Lower leg skin (tissue), 3 donors: ENCODE results near the gene WBP2.

Experiments used
- POLR2A ChIP-seq, 2 donors: fragments of 450-650 bp; IDR thresholded peaks; one replicate each; pipeline ENCODE4 v1.6.1; 2016 to 2017; ENCODE audit warnings: antibody characterized with exemption in 2 of 2, mild to moderate bottlenecking in 1 of 2, moderate library complexity in 1 of 2
- TF ChIP-seq, protein P1 (sequence below), 3 donors: fragments of 450-650 bp; IDR thresholded peaks; one replicate each; pipeline ENCODE4 v1.5.1; 2016; ENCODE audit warnings: antibody characterized with exemption in 3 of 3, mild to moderate bottlenecking in 3 of 3, moderate library complexity in 2 of 3

DNA sequence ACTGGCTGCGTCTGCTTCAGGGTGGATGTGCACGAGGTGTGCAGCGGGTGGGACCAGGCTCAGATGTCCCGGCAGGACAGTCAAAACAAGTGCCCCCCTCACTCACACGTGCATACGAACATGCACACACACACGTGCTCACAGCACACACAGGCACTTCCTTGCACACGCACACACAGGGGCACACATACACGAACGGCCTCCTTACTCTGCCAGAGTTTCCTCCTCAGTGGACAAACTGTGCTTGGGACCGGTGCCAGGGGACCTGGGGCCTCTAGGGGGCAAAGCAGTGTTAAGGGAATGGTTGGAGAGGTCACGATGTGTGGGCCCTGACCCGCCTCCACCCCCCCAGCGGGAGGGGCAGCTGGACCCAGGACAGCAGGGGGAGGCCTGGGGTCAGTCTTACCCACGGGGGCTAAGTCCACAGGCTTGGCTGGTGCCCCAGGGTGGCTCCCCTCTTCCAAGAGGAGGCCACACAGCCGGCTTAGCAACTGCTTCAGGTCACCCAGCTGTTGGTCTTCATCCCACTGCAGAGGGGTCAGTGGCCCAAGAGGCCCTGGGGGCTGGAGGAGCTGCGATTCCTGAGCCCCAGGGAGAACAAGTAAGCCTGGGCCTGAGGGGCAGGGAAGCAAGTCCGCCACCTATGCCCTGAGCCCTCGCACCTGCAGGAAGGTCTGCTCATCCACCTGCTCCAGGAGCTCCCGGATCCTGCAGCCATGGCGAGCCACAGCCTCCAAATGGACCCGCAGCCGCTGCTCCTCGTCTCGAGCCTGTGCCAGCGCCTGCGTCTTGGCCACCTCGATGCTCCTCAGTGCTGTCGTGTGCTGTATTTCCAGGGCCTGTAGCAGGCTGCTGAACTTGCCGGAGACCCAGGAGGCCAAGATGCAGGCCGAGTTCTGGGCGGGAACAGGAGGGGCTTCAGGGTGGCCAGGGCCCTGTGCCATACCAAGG, 36.7 kb upstream of the WBP2 start:
- TF ChIP-seq, protein P1, sequence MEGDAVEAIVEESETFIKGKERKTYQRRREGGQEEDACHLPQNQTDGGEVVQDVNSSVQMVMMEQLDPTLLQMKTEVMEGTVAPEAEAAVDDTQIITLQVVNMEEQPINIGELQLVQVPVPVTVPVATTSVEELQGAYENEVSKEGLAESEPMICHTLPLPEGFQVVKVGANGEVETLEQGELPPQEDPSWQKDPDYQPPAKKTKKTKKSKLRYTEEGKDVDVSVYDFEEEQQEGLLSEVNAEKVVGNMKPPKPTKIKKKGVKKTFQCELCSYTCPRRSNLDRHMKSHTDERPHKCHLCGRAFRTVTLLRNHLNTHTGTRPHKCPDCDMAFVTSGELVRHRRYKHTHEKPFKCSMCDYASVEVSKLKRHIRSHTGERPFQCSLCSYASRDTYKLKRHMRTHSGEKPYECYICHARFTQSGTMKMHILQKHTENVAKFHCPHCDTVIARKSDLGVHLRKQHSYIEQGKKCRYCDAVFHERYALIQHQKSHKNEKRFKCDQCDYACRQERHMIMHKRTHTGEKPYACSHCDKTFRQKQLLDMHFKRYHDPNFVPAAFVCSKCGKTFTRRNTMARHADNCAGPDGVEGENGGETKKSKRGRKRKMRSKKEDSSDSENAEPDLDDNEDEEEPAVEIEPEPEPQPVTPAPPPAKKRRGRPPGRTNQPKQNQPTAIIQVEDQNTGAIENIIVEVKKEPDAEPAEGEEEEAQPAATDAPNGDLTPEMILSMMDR (IDR thresholded peaks at IDR 0.05), result no peak
- no peak for TF ChIP-seq POLR2A (IDR thresholded peaks at IDR 0.05)
